IPS-15b (cell line): ENCODE data around the gene CLEC3B.
"Not testable (repeated sequence)": the region's sequence is repeated elsewhere in the genome, so short reads cannot be mapped to it uniquely, and the experiment has no call there.

Experiments used
- H3K27me3 ChIP-seq: one replicate; pipeline ENCODE4 v1.6.1; 2013; ENCODE audit warnings: low read length; ENCODE audit not compliant: control insufficient read depth, insufficient read depth
- H3K36me3 ChIP-seq: one replicate; pipeline ENCODE4 v1.6.1; 2013; ENCODE audit warnings: low read length; ENCODE audit not compliant: control insufficient read depth, insufficient read depth
- H3K4me1 ChIP-seq: one replicate; pipeline ENCODE4 v1.6.1; 2013; ENCODE audit warnings: mild to moderate bottlenecking, low read length; ENCODE audit not compliant: control insufficient read depth, insufficient read depth
- H3K4me3 ChIP-seq: one replicate; pipeline ENCODE4 v1.5.1; 2013; ENCODE audit warnings: low read depth, low read length
- H3K9ac ChIP-seq: one replicate; pipeline ENCODE4 v1.6.1; 2013; ENCODE audit warnings: low read depth, mild to moderate bottlenecking, low read length
- H3K9me3 ChIP-seq: one replicate; pipeline ENCODE4 v1.6.1; 2013; ENCODE audit warnings: mild to moderate bottlenecking, low read length; ENCODE audit not compliant: control insufficient read depth, insufficient read depth

The CLEC3B gene

GRCh38 chr3:45041666-45042065, 15.6 kb downstream of the CLEC3B start:
- H3K4me3 ChIP-seq = no peak overlapping the region
- H3K4me1 ChIP-seq = peaks cover 4% of the 10 kb centered on the region
- H3K36me3 ChIP-seq = no peaks in the 10 kb centered on the region
- peaks cover 6% of the 10 kb centered on the region for H3K27me3 ChIP-seq
- H3K9me3 ChIP-seq = no peaks in the 10 kb centered on the region
- H3K9ac ChIP-seq = no peak overlapping the region

DNA sequence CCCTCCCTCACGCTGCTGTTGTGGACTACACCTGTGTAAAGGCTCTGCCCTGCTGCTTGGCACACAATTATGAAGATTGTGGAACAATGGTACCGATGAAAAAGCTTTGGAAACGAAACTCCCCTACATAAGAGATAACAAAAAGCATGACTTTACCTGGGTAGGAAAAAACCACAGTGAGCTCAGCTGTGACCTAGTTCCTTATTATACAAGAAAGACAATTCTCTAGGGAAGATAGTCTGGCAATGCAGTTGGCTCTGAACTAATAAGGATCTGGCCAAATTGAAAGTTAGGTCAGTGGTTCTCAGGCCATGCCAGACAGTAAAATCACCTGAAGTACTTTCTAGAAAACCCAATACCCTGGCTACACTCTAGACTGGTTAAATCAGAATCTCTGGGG, 16.1 kb downstream of the CLEC3B start:
- H3K4me1 ChIP-seq = peaks cover 4% of the 10 kb centered on the region
- no peak overlapping the region for H3K4me3 ChIP-seq

DNA sequence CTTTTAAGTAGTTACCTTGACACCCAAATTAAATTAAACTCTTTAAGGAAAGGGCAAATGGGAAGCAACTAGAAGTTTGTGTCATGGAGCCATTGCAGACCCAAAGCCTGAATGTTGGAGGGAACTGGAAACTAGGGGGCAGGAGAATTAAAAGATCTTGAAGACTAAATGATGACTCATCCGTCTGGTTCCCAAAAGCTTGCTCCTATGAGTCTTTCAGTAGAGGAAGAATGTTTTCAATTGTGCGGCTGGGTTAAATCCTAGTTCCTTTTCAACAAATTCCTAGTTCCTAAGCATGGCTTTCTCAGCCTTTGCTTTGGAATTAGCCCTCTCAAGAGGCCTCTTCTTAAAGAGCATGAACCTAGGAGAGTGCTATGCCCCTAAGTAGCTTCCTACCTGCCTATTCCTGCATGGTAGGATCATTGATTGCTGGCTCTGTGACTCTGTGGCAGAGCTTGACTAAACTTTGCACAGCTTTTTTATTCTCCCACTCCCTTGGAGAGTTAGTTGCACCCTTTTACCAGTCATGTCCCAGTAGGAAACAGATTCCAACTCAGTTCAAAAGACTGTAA, 17.7 kb downstream of the CLEC3B start:
- Histone ChIP-seq H3K9ac (no peak overlapping the region), H3K36me3 (no peaks in the 10 kb centered on the region)

More for the DNA sequence above, 16.1 kb downstream of the CLEC3B start:
- Histone ChIP-seq H3K27me3 (peaks cover 1% of the 10 kb centered on the region), H3K9me3 (no peaks in the 10 kb centered on the region), H3K9ac (no peak overlapping the region), H3K36me3 (no peaks in the 10 kb centered on the region)

DNA sequence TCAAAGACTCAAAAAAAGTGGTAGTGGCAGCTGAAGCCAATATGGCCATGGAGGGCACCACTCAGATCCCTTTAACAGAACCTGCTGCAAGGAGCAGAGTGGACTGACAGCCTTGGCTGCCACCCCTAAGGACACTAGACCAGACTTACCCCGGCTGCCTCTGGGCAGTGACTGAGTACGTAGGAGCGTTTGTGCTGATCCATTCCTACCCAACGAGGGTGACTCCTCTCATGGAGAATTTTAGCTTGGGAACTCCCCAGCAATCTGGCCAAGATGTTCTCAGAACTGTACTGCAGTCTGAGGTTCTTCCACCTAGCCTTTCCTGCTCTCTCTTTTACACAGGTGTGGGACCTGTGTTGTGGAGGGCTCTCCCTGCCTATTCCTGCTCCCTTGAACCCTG, 22.1 kb downstream of the CLEC3B start:
- no peaks in the 10 kb centered on the region for H3K36me3 ChIP-seq
- no peaks in the 10 kb centered on the region for H3K9me3 ChIP-seq
- peaks cover 9% of the 10 kb centered on the region for H3K27me3 ChIP-seq
- H3K4me1 ChIP-seq = no peaks in the 10 kb centered on the region
- H3K4me3 ChIP-seq = no peak overlapping the region
- no peak overlapping the region for H3K9ac ChIP-seq

More for the DNA sequence above, 17.7 kb downstream of the CLEC3B start:
- no peak overlapping the region for H3K4me3 ChIP-seq
- no peaks in the 10 kb centered on the region for H3K9me3 ChIP-seq
- H3K4me1 ChIP-seq = no peaks in the 10 kb centered on the region
- H3K27me3 ChIP-seq = no peaks in the 10 kb centered on the region

DNA sequence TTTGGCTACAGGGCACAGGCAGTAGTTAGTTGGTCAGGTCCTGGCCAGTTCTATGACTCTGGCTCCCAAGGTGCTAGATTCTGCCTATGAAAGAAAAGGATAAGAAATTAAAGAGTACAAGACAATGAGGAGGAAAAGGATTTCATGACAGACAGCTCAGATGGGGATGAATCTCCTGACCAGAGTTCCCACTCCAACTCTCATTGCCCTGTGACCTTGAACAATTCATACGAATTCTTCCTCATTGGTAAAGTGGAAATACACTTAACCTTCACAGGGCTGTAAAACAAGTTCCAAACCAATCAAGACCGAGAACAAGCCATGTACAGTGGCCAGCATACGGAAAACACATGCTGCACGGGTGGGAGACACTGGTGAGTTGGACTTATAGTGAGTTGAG, 23.7 kb downstream of the CLEC3B start:
- Histone ChIP-seq H3K9ac (no peak overlapping the region), H3K36me3 (no peaks in the 10 kb centered on the region), H3K9me3 (no peaks in the 10 kb centered on the region), H3K27me3 (peaks cover 20% of the 10 kb centered on the region), H3K4me3 (no peak overlapping the region), H3K4me1 (no peaks in the 10 kb centered on the region)

DNA sequence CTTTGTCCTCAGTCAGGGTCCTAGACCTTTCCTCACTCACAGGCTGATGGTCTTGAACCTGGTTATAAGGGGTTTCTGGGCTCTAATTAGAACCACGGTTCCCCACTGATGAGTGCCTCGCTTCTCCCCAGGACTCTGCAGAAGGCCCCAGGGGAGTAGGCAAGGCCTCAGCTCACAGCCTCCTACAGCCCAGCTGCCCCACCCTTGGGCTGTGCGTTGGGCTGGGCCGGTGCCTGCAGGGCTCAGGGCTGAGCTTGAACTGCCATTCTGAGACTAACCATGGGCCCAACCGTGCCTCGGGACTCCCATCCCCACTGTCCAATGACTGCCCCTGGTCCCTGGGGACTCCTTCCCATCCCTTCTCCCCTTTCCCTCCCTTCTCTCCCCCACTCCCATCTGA, 25.6 kb downstream of the CLEC3B start:
- no peak overlapping the region for H3K4me3 ChIP-seq
- no peaks in the 10 kb centered on the region for H3K9me3 ChIP-seq
- H3K4me1 ChIP-seq = peaks cover 4% of the 10 kb centered on the region
- H3K36me3 ChIP-seq = no peaks in the 10 kb centered on the region
- no peak overlapping the region for H3K9ac ChIP-seq
- peaks cover 37% of the 10 kb centered on the region for H3K27me3 ChIP-seq

DNA sequence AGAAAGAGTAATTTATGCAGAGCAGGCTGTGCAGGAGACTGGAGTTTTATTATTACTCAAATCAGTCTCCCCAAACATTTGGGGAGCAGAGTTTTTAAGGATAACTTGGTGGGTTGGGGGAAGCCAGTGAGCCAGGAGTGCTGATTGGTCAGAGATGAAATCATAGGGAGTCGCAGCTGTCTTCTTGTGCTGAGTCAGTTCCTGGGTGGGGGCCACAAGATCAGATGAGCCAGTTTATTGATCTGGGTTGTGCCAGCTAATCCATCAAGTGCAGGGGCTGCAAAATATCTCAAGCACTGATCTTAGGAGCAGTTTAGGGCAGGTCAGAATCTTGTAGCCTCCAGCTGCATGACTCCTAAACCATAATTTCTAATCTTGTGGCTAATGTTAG, 27.7 kb downstream of the CLEC3B start:
- peaks cover 57% of the 10 kb centered on the region for H3K27me3 ChIP-seq
- H3K4me1 ChIP-seq, H3K9me3 ChIP-seq, H3K4me3 ChIP-seq, H3K36me3 ChIP-seq, H3K9ac ChIP-seq: not testable (repeated sequence)

- Histone ChIP-seq H3K27me3 (peaks cover 62% of the 10 kb centered on the region), H3K4me1 (peaks cover 4% of the 10 kb centered on the region), H3K9me3 (no peaks in the 10 kb centered on the region), H3K4me3 (no peak overlapping the region), H3K36me3 (no peaks in the 10 kb centered on the region), H3K9ac (no peak overlapping the region)
Observed at GRCh38 chr3:45054196-45054857, 28.2 kb downstream of the CLEC3B start.

- Histone ChIP-seq H3K4me1 (peaks cover 6% of the 10 kb centered on the region), H3K27me3 (peaks cover 63% of the 10 kb centered on the region), H3K9ac (no peak overlapping the region), H3K9me3 (no peaks in the 10 kb centered on the region), H3K36me3 (no peaks in the 10 kb centered on the region), H3K4me3 (no peak overlapping the region)
Observed at GRCh38 chr3:45055032-45055410, 28.9 kb downstream of the CLEC3B start.

DNA sequence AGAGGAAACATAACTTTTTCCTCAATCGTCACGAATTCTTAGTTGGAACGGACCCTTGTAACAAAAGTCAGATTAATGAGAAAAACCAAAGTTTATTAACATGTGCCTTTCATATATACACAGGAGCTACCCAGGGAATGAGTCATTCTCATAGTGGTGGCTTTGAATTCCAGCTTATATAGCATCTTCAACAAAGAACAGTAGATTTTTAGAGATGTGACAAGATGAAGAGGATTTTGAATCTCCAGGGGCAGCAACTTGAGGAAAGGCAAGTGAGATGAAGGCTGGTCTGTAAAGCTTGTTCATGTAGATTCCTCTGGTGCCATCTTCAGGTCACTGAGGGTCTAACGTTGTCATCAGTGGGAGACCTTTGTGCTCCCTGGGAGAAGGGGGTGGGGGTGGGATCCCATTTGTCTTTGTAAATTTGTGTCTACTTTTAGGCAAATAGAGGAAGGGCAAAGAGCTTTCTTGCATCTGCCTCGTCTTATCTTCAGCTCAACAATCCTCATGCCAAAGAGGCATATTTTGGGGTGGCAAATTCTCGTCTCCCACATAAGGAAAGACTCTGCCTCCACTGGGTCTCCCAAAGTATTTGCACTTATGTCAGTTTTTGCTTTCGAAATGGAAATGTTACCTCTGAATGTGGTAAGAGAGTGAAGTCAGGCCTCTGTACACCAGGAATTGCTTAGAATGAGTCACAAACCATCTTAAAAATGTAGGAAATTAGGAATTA, 29.5 kb downstream of the CLEC3B start:
- H3K4me3 ChIP-seq = no peak overlapping the region
- H3K9me3 ChIP-seq = no peaks in the 10 kb centered on the region
- peaks cover 62% of the 10 kb centered on the region for H3K27me3 ChIP-seq
- H3K4me1 ChIP-seq = peaks cover 9% of the 10 kb centered on the region
- no peak overlapping the region for H3K9ac ChIP-seq
- no peaks in the 10 kb centered on the region for H3K36me3 ChIP-seq

GRCh38 chr3:45056608-45057301, 30.7 kb downstream of the CLEC3B start:
- Histone ChIP-seq H3K9ac (no peak overlapping the region), H3K4me1 (peaks cover 10% of the 10 kb centered on the region), H3K4me3 (no peak overlapping the region), H3K27me3 (peaks cover 70% of the 10 kb centered on the region), H3K9me3 (no peaks in the 10 kb centered on the region), H3K36me3 (no peaks in the 10 kb centered on the region)
